NCI-H2081 treated with DMSO at 0.1 percent for 48 hours (cell line): ENCODE results near the gene C8B.

ENCODE experiments used
- DNase-seq: peaks from one replicate; lab custom pipeline; 2025; lab: John Stamatoyannopoulos, UW

Gene C8B

DNA sequence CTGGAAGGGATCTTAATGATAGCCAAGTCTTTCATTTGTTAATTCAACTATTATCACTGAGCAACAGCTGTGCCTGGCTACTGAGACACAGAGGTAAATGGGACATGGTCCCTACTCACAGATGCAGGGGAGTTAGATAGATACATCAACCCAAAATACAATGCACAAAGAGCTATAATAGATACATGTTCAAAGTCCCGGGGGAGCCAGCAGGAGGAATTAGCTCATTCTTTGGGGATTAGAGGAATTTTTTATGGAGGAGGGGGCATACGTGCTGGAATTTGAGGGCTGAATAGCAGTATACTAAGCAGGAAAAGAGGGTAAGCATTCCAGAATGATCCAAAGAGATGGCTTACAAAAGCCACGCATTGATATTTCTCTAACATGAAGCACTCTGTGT lies 34.6 kb downstream of the C8B start:
- DNase-seq = no peak

DNA sequence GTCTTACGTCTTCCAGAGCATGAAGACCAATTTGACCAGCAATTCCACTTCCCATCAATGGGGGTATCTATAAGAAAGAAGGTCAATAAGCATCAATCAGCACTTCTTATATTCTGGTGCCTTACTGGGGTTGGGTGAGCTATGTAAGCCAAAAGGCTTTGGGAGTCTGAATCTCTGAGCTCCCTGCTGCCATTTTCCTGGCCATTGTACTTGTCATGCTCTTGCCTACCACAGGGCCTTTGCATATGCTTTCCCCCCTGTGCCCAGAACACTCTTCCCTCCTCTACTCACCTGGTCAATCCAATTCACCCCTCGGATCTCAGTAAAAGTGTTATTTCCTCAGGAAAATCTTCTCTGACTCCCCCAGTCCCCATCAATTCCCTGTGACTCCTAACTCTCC lies 36.3 kb downstream of the C8B start:
- DNase-seq = no peak

GRCh38 chr1:56927986-56928385 lies 37.8 kb downstream of the C8B start:
- no peak for DNase-seq

- no peak for DNase-seq
Observed at GRCh38 chr1:56927171-56927570, 38.6 kb downstream of the C8B start.

- DNase-seq = no peak
Observed at GRCh38 chr1:56925193-56925592, 40.6 kb downstream of the C8B start.

DNA sequence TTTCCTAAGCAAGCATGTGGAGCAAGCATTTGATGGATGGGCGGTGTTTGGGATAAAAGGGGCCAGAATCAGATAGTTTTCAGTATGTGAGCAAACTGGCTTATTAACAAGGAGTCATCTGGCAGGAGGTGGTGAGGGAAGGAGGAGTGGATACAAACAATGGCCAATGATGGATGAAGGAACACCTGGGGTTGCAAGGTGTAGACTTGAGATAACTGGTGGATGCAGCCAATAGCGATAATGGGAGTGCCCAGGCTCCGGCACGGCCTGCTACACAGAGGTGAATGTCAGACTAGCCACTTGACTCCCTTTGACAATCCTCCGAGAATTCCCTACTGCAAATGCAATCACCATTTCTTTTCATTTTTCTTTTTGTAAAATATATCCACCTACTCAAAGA lies 41.7 kb downstream of the C8B start:
- DNase-seq = no peak

- no peak for DNase-seq
Observed at GRCh38 chr1:56923201-56923600, 42.6 kb downstream of the C8B start.

- no peak for DNase-seq
Observed at GRCh38 chr1:56922507-56922906, 43.3 kb downstream of the C8B start.

DNA sequence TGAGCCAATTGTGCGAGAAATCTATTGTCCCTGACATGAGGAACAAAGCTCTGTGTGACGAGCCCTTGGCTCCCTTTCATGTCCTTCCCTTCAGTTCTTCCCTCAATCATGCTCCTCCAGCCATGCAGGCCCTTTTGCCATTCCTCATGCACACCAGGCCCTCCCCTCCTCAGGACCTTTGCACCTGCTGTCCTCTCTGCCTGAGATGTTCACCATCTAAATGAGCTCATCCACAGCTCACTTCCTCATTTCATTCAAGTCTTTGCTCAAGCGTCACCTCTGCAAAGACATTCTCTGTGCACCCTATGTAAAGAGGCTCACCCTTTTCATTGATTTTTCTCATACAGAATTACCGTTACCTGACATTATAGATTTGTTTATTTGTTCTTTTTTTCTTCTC lies 43.7 kb downstream of the C8B start:
- DNase-seq = no peak

DNA sequence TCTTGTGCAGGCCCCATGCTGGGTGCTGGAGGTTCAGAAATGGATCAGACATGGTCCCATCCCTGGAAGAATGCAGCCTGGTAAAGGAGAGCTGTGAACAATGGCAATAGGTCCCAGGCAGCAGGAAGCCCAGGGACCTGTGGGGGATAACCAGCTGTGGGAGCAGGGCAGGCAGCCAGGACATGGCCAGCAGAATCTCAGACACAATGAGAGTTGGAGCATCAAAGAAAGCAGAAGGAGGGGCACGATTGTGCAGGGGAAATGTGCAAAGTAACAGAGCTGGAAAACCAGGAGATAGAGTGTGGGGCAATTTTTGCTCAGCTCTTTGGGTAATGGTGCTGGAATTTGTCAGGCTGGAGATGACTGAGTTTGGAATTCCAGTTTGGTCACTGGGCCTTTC lies 44.3 kb downstream of the C8B start:
- no peak for DNase-seq

DNA sequence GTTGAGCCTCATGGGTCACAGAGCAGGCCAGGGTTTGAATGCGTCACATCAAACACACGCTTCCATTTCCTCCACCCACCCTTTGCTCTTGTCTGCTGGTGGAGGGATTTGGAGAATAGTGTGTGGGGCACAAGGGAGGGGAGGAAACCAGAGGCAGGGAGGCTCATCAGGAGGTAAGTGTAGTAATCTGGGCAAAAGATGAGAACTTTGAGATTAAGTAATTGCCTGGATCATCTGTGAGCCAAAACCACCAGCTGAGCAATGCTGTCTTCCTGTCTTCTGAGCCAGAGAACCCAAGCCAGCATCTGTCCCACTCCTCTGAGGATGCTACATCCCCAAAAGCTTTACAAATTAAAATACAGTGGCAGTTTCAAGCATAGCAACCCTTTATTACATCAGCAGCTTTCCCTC lies 45.2 kb downstream of the C8B start:
- no peak for DNase-seq

- DNase-seq = no peak
Observed at GRCh38 chr1:56917356-56917755, 48.5 kb downstream of the C8B start.

- no peak for DNase-seq
Observed at GRCh38 chr1:56916630-56917029, 49.2 kb downstream of the C8B start.

DNA sequence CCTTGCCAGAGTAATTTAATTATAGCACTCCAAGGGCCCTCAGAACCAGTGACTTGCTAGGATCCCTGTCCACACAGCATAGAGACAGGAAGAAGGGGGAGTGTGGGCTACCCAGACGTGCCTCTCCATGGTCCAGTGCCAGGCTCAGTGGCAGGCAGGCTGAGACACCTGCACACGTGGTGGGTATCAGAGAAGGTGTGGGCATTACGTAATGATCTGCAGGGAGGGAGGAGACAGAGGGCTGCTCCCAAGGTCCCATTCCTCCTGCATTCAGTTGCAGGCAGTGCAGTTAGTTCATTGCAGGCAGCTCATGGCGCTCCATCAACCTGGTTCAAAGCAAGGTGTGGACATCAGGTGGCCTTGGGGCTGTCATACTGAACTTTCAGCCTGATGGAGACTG lies 49.9 kb downstream of the C8B start:
- DNase-seq = no peak

DNA sequence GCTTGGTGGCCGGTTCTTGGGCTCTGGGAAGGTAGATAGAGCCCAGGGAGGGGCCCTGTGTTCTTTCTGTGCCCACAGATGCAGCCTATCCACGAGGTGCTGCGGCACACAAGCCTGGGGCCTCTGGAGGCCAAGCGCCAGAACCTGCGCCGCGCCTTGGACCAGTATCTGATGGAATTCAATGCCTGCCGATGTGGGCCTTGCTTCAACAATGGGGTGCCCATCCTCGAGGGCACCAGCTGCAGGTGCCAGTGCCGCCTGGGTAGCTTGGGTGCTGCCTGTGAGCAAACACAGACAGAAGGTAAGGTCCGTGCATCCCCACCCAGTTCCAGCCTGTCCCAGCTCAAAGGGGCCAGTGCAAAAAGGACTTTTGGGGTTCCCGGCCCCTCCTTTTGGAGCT lies 53.5 kb downstream of the C8B start:
- no peak for DNase-seq

DNA sequence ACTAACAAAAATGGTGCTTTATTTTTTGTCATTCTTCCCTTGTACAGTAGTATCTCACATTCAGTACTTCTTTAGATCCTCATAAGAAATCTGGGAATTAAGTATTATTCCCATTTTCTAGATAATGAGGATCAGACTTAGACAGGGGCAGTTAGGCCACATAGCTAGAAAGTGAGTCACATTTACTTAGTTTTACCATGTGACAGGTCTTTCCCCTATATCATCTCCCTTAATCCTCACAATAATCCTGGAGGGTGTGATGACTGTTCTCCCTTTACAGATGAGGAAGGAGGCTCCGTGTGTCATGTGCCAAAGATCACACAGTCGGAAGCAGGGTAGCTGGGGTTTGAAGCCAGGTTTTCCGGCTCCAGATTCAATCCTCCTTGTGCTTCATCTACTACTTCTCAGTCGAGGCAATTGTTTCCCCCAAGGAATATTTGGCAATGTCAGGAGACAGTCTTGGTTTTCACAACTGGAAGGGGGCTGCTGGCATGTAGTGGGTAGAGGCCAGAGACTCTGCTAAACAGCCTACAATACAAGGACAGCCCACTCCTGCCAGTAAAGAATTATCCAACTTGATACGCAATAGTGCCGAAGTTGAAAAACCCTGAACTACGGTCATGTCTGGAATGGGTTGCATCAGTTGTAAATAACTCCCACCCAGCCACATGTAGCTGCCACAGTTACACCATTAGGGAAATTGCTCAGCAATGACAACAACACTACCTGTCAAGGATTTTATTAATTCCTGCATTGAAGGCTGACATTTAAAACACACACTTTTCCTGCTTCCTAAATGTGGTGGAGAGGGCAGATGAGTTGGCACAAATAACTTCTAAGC lies 54.5 kb downstream of the C8B start:
- DNase-seq = no peak

GRCh38 chr1:56910441-56910985 lies 55.3 kb downstream of the C8B start:
- DNase-seq = no peak

GRCh38 chr1:56908619-56909221 lies 57.1 kb downstream of the C8B start:
- no peak for DNase-seq

DNA sequence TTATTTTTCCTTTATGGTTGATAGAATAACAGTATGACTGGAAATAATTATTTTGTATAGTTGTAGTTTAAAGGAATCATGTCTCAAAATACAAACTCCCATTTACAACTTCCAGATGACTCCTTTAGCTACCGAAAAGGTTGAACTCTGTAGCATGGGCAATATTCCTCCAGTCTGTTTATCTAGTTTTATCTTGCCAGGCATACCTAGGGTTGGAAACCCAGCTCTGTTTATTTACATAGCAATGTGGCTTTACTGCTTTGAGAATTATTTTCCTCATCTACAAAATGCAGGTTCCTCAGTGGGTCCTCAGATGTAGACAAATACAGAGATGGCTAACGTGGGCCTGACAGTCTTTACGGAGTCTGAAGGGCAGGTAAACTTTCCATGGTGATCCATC lies 60.1 kb downstream of the C8B start:
- no peak for DNase-seq

DNA sequence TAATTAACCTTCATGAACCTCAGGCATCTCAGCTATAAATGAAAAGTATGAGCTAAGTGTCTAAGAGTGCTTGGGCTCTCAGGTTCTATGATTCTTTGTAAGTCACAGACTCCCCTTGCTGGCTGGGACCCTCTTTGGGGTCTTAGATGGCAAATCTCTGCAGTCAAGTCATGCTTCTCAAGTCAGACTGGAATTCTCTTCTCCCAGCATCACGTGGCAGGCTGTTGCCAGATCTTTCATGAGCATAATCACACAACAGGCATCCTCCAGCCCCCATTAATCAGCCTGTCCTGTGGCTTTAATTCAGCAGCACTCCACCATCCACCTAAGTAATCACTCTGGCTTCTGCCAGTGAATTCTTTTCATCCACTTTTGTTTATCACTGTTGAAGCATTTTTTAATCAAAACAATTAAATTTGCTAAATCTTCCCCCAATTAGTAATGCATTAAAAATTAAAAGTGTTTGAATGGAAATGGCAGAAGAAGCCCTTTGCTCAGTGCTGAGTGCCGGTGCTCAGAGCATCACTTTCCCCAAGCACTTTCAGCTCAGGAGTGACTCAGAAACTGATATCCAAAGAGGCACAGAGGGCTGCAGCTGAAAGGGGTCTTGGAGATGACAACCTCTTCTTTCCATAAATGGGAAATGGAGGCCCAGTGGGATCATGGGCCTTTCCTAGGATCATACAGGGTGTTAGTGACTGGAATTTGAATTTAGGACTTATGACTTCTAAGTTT lies 61.0 kb downstream of the C8B start:
- no peak for DNase-seq

- DNase-seq = no peak
Observed at GRCh38 chr1:56903778-56904177, 62.0 kb downstream of the C8B start.

GRCh38 chr1:56901716-56902115 lies 64.1 kb downstream of the C8B start:
- DNase-seq = no peak

DNA sequence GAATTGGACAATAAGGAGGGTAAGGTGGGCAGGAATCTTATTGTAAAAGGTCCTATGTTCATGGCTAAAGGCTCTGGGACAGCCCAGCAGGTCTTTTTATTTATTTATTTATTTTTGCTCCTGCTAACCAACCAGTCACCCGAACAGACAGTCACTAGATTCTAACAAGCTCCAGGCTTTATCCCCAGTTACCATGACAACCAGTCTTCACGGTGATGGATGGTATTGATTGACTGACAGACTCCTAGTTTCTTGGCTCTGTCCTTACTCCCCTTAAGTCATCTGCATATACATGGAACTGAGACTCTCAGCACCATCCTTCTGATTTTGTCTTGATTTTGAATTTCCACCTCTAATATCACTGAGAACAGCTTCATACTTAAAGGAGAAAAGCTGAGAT lies 66.9 kb downstream of the C8B start:
- no peak for DNase-seq
